ELF-1 (cell line): ENCODE results near the gene PPP1R1B.

ENCODE experiments used
- DNase-seq: peaks from one replicate; pipeline ENCODE4 v3.0.0-alpha.2; 2016; ENCODE audit warnings: low read depth, low spot score

Gene PPP1R1B

DNA sequence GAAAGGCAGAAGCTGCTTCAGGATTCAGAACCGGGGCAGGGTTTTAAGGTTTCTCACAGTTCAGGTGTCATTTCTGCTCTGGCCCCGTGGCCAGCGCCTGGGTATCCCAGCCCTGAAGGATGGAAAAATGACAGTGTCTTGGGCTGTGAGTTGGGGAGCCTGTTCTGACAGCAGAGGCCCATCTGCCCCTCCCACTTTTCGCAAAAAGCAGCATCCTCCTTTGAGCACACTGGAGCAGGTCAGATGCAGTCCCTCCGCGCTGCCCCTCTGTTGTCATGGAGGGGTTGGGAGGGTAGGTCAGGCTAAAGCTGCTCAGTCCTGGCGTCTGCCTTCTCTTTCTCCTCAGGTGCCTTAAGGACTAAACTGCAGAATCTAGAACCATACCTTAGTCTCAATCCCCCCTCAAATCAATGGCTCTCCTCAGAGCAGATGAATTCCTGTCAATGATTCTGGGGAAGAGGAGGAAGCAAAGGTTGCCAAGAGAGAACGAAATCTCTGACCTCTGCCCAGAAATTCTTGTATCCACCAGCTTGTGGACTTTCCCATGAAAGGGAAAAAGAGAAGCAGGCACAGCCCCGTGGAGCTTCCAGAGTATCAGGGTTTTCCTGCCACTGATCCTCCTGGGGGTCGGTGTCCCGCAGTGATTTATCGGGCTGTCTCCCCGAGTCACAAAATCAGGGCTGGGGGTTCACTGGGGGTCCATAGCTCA, 26.3 kb upstream of the PPP1R1B start:
- no peak for DNase-seq

DNA sequence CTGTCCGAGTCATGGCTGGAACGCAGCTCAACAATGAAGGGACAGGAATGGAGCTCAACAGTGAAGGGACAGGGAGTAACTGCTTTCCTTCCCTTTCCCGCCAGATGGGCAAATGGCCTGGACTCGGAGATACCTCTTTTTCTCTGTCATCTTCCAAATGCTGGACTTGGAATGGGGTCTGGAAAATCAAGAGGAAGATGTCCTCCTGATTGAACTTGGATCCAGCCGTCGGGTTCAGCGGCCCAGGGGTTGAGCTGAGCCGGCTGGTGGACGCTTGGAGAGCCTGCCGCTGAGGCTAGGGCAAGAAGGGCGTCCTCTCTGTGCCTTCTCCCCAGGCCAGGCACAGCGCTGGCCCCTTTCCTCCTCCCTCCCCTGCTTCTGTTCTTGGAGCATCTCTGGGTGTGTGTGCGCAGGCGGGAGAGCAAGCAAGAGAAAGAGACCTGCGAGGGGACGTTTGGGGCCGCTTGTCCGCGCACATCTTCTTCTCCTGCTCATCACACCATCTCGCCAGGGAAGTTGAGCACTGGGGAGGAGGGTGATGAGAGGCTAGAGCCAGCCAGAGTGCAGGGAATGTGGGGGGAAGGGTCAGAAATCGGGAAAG, 25.7 kb upstream of the PPP1R1B start:
- DNase-seq, result peak; percentile 49

DNA sequence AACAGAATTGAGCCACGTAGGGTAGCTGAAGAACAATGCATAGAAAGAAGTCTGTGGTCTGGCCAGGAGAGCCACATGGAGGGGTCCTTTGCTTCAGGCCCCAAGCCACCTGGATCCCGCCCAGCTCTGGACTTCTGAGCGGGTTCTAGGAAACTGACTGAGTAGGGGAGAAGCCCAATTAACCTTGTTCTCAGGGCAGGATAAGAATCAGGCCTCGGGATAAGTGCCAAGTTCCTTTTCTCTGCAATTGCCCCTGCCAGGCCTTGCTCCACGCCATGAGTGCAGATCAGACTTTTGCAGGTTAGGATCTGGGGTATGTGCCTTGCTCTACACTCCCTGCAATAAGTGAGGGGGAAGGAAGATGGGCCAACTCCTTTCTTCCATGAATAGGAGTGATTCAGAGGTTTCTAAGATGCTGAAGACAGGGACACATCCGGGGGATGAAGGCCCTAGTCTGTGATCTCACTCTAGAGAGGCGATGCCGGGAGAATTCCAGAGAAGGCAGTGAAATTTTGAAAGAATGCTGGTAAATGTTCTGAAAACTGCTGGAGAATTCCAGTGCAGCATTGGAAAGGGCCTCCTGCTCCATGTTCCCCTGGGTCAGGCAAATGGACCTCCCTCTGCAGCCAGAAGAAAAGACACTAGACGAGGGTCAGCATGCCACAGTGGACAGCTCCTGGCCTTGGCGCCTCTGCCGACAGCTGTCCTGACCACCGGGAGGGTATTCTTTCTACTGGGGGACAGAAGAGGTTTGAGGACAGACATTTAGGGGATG, 24.8 kb upstream of the PPP1R1B start:
- DNase-seq, result no peak

DNA sequence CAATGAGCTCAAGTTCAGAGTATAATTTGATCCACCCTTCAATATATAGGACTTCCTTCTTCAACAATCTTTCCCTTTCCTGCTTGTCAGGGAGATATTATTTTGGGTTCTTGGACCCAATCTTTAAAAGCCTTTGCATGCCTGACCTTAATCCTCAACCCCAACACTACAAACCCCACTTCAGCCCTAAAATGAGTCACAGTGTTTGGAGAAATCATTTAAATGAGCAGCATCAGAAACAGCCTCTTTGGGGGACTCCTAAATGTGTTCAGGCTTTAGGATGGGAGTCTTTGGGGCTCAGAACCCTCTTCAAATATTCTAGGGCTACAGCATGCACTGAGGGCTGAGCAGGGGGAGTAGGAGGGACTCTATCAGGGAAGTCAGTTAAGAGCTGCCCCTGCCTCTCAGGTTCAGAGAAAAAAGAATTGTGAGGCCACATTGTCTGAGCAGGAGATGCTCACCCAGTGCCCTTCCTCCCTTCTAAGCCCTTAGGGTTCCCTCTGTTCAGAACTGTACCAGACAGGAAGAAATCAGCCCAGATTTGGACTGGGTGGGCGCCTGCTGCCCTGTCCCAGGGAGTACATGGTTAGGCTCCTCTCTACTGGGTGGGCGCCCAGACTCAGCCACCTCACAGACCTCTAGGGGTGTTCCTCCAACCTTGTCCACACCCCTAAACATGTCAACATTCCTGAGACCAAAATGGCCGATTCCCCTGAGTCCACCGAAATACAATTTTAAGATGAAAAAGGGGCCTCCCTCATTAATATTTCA, 24.0 kb upstream of the PPP1R1B start:
- no peak for DNase-seq

DNA sequence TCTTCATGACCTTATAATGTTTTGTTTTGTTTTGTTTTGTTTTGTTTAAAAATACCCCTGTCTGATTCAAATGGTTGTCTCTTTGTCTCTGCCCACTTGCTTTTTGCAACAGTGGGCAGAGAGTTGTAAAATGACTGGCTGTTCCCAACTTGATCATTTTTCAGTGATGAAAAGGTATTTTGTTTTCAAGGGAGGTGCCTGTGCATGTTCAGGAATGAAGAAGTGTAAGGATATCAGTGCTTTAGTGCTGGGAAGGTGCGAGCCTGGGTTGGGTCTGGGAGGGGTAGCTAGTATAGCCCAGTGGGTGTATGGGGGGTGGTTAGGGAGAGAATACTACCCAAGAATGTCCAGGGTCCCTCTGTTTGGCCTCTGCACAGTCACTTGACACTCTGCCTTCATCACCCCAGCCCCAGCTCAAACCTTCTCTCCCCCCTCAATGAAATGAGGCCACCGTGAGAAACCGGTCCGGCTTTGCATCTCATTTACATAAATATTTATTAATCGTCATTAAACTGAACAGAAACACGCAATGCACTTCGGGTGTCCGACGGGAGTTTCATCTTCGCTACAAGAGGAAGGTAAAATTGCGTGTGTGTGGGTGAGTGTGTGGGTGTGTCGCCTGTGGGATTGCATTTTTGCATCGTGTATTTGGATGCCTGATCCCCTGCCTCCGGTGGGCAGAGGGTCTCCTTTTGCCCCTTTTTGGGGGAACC, 23.3 kb upstream of the PPP1R1B start:
- no peak for DNase-seq

DNA sequence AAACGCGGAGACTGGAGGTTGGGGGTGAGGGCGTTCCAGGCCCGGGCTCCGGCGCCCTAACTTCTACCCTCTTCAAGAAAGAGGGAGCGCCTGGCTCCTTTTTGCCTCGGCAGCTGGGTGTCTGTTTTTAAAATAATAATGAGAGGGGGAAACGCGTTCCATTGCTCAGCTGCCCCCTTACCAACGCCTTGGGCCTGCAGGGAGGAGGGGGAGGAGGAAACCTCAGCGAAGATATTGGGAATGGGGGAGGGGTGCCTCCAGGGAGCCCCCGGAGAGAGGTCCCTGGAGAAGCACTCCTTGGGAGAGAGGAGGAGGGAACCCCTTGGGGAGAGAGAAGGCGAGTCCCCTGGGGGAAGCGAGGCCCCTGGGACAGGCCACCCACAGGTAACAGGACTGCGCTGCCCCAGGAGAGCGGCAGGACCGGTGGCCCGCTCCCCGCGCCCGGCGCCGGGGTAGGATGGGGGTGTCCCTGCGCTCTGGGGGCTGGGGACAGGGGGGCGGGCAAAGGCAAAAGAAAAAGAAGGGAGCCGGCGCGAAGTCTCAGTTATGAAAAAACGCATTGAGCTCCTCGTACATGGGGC, 21.8 kb upstream of the PPP1R1B start:
- no peak for DNase-seq

DNA sequence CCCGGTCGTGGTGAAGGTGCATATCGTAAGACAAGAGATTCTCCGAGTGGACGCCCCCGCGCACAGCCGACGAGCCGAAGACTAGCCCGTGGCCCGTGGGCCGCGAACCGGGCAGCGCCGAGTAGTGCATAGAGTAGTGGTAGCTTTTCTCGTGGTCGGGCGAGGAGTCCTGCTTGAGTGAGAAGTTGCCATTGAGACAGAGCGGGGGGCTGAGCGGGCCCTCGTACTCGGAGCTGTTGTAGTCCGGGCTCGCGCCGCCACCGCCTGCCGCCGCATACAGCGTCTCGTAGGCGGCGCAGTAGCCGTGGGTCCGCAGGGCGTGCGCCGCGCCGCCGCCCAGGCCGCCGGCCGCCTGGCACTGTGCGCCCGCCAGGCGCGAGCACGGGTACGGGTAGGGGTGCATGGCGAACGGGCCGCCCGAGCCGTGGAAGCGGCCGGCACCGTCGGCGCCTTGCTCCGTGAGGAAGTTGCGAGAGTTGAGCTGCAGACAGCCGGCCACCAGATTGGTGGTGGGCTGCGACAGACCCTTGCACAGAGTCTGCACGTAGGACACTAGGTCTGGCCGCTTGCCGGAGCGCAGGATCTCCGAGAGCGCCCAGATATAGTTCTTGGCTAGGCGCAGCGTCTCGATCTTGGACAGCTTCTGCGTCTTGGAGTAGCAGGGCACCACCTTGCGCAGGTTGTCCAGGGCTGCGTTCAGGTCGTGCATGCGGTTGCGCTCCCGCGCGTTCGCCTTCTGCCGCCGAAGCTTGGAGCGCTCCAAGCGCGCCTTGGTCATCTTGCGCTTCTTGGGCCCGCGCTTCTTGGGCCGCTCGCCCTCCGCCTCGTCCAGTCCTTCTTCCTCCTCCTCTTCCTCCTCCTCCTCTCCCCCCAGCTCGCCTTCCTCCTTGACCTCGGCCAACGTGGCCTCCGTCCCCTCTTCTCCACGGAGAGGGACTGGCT, 21.0 kb upstream of the PPP1R1B start:
- DNase-seq, result peak; percentile 53

DNA sequence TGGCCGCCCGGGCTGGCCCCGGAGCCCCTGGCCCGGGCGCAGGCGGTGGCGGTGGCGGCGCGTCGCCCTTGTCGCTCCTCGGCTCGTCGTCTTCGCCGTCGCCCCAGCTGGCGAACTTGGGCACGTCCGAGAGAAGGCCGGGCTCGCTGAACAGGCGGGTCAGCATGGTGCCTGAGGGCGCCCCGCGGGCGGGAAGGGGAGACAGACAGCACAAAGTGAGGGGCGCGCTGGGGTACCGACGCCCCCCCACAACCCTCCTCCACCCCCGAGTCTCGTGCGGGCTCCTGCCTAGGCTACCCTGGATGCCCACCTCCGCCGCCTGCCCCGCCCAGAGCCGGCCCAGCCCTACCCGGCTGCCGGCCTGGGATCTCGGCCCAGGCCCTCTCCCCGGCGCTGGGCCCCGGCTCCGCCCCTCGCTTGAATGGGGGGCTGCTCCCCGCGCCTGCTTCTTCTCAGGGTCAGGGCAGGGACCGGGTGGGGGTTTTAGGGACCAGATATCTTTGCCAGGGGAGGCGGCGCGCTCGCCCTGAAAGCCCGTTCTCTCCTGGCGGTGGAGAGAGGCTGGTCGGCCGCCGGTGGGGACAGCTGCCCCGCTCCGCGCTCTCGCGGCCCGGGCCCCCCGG, 20.2 kb upstream of the PPP1R1B start:
- DNase-seq, result no peak

DNA sequence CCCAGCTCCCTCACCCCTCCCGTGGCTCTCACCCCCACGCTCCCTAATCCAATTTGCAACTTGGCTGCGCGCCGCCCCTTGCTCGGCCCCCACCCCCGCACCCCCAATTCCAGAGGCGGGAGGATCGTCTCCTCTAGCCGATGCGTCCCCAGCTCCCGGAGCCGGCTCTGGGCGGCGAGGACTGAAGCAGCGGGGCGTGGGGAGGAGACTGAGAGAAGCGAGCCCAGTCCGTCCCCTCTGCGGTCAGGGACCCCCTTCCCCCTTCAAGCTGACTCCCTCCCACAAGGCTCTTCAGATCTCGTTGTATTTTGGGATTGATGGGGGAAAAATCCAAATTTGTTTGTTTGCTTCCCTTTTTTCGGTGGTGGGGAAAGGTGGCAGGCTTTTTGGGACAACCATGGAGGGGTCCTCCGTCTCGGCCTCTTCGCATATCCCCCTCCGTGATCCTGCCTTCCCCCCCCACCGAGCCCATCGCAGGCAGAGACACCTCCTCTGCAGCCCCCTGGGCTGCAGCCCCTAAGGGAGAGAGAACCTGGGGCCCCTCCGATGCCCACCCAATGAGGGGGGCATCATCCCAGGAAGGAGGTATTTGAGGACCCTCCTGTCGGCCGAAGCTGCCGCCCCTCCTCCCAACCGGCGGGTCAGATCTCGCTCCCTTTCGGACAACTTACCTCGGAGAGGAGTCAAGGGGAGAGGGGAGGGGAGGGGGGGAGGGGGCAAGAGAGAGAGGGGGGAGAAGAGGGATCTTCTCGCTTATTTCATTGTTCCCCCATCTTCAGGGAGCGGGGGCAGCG, 19.5 kb upstream of the PPP1R1B start:
- no peak for DNase-seq

DNA sequence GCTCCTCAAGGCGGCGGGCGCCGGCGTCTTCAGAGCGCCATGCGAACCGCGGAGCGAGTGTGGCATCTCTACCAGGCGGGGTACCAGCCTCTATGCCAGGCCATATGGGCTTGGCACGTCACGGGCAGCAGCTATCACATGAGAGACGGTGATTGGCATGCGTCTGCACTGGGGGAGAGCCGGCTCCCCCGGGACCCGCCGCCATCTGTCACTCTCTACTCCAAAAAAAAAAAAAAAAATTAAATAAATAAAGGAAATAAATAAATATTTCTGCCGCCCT, 19.0 kb upstream of the PPP1R1B start, which contains the start of gene NEUROD2:
Gene NEUROD2 (minus strand): TSS at position 70 of the 280 bp plus-strand sequence. CDS start 1,321 bp downstream, outside the sequence.
- DNase-seq, result no peak

DNA sequence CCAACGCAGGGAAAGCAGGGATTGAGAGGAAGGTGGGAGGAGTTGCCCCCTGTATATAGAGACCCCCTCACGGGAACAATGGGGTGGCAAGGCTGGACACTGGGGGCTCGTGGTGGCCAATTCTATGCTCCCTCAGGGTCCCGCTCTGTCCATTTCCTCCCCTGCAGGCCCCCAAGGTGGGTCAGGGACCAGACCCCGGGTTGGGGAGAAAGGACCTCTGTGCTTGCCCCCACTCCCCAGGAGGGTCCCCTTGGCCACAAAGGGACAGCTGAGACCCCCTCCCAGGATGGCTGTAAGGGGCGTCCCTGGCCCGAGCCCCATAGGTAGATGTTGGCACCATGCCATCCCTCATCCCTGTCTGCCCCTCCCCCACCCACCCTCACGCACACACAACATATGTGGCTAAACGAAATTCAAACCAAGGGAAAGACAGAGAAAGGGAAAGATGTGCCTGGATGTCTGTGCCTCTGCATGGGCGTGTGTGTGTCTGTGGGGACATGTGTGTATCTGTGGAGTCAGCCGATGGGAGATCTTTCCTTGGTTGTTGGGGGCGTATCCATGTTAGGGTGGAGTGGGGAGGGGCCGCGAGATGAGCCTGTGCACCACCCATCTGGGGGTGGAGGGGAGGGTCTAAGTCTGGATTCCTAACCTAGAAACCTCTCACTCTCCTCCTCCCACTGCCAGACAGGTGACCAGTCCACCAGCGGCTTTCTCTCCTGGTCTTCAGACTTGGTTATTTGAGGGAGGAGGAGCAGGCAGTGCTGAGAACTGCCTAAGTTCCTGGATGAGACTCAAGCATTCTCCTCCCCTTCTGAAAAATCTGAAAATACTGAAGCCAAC, 18.4 kb upstream of the PPP1R1B start:
- no peak for DNase-seq

DNA sequence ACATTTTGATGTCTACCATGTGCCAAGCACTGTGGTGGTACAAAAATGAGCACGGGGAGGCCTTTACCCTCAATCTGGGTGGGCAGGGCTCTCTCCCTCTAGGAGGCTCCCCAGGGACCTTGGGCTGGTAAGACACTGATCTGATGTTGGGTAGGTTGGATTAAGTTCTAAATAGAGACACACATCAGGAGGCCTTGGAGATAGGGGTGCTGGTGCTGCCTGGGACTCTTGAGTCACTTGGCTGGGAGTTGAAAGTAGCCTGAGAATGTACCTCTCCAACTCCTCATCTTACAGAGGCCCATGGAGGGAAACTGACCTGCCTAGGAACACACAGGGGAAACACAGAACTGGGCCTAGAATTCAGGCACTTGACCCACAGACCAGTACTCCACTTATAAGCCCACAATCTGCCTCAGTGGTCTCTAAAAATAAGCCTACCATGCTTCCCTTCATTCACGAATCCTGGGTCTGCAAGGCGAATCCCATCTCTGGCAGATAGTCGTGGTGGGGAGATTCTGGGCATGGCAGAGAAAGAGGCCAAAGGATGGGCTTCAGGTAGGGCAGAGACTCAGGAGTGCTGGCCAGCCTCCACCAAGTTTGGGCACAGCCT, 17.2 kb upstream of the PPP1R1B start:
- DNase-seq, result no peak

DNA sequence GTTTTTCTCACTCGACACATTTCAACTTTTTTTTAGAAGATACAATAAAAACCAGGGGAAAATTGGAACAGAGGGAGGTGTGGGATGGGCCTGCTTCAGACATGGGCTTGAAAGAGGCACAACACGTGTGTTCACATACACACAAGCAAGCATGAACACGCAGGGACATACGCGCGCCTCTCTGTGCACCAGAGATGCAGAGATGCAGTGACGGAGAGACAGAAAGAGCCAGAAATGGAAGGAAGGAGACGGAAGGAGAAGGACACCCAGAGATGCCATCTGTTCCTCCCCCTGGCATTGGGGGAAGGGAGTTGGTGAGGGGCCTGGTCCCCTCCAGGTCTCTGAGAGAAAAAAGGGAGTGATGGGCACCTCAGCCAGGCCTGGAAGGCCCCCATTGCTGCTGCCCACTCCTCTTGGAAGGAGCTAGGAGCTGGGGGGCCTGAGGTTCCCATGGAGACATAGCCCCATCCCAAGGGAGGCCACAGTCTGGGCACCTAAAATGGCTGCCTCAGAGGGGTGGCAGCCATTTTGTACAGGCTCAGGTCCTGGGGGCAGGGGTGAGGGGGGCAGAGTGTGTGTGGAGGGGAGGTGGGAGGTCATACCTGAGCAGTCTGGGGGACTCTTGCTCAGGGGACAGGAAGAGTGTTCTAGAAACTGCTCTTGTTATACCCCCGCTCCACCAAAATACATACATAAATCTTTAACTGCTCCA, 15.2 kb upstream of the PPP1R1B start:
- DNase-seq, result no peak

DNA sequence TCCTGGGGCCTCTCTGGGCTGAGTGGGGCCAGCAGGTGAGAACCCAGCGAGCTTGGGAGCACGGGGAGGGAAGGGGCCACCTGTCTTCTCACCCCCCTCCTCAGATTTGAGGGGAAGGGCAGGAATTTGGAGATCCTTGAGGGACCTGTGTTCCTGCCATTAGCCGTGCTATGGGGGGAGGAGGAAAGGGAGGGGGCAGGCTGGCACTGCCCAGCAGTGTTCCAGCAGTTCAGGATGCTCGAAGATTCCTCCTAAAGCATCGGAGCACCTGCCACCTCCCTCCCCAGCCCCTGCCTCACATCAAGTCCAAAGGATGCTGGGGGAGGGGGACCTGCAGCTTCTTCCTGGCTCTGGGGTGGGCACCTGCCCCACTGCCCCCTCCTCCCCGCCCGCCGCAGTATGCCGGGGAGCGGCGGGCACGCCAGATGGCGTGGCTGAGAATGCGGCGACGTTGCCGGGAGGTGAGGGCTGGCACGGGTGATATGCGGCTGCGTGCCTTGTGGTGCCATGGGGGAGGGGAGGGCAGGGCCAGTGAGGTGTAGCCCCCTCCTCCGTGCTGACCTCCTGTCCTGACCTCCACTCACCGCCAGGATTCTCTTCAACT, 14.4 kb upstream of the PPP1R1B start:
- DNase-seq, result no peak

DNA sequence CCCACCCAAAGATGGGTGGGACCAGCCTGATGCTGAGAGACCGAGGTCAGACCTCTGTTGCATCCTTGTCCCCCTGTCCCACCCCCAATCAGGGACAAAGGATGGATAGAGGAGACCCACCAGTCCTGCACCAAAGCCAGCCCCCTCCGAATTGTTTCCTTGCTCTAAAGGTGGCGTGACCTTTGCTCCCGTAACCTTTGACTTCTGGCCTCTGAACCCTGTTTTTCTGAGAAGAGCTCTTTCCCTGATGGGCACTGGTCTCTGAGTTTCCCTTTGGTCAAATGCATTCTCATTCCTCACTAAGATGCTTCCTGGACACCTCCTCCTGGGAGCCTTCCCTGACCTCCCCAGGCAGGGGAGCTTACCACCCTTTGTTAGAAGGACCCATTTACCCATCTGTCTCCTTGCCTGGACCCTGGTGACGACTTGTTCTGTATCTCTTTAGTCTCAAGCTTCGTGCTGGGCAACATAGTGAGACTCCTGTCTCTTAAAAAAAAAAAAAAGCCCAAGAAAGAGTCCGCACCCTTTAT, 13.8 kb upstream of the PPP1R1B start:
- no peak for DNase-seq

DNA sequence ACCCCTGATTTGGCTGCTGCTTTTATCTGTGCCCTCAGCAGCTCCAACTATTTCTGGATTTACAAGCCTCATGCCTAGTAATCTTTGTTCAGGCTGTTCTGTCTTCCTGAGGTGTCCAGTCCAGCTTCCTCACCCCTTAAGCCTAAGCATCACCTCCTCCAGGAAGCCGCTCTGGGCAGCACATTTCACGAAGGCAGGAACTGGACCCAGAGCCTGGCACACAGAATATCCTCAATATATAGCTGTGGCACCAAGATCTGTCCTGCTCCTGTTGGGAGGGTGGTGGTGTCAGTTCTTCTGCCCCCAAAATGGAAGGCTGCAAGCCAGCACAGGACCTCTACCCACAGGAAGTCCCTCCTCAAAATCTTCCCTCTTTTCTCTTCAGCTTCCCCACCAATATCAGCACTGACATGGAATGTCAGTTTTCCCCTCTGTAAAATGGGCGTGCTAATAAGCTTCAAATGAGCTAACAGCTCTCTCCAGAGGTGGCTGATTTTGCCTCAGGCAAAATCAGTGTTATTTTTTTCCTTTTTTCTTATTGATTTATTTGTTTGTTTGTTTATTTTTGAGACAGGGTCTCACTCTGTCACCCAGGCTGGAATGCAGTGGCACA, 12.1 kb upstream of the PPP1R1B start:
- no peak for DNase-seq
